GF-D8 (cell line): ENCODE measurements around the gene PCDHGB7.
"Not testable (repeated sequence)": the region's sequence is repeated elsewhere in the genome, so short reads cannot be mapped to it uniquely, and the experiment has no call there.

Source experiments
- DNase-seq: peaks from one replicate; lab custom pipeline; 2025; lab: John Stamatoyannopoulos, UW

PCDHGB7 gene

GRCh38 chr5:141417494-141418172 is at the start of gene PCDHGB7:
Gene PCDHGB7, plus strand, starts transcription at chr5:141417677. Its CDS starts 183 bp downstream, at chr5:141417860.
- DNase-seq = not testable (repeated sequence)

GRCh38 chr5:141369994-141370848 is 47.3 kb upstream of the PCDHGB7 start, which contains the start of gene PCDHGB3:
Gene PCDHGB3, plus strand, starts transcription at chr5:141370242. Its CDS starts 153 bp downstream, at chr5:141370395.
- DNase-seq = no peak

- DNase-seq = no peak
Observed at GRCh38 chr5:141371572-141372475, 45.7 kb upstream of the PCDHGB7 start.

GRCh38 chr5:141373673-141374317 is 43.7 kb upstream of the PCDHGB7 start, which contains the start of gene PCDHGA6:
Gene PCDHGA6, plus strand, starts transcription at chr5:141373891. Its CDS starts 193 bp downstream, at chr5:141374084.
- DNase-seq = no peak

- DNase-seq = no peak
Observed at GRCh38 chr5:141374627-141375026, 42.9 kb upstream of the PCDHGB7 start.

GRCh38 chr5:141375444-141376155 is 41.9 kb upstream of the PCDHGB7 start:
- not testable (repeated sequence) for DNase-seq

- no peak for DNase-seq
Observed at GRCh38 chr5:141382469-141383294, 34.8 kb upstream of the PCDHGB7 start, which contains the start of gene PCDHGA7. Gene PCDHGA7, plus strand, starts transcription at chr5:141382742. Its CDS starts 158 bp downstream, at chr5:141382900.

GRCh38 chr5:141383345-141383744 is 34.1 kb upstream of the PCDHGB7 start:
- DNase-seq = no peak

- no peak for DNase-seq
Observed at GRCh38 chr5:141384471-141385267, 32.8 kb upstream of the PCDHGB7 start.

- DNase-seq = not testable (repeated sequence)
Observed at GRCh38 chr5:141387557-141388311, 29.7 kb upstream of the PCDHGB7 start, which contains the start of gene PCDHGB4. Gene PCDHGB4, plus strand, starts transcription at chr5:141387698. Its CDS starts 187 bp downstream, at chr5:141387885.

GRCh38 chr5:141388661-141389060 is 28.8 kb upstream of the PCDHGB7 start:
- DNase-seq = no peak

GRCh38 chr5:141389153-141390042 is 28.1 kb upstream of the PCDHGB7 start:
- DNase-seq = no peak

GRCh38 chr5:141392429-141393198 is 24.9 kb upstream of the PCDHGB7 start, which contains the start of gene PCDHGA8:
Gene PCDHGA8, plus strand, starts transcription at chr5:141392633. Its CDS starts 181 bp downstream, at chr5:141392814.
- DNase-seq = no peak

GRCh38 chr5:141393267-141393666 is 24.2 kb upstream of the PCDHGB7 start:
- DNase-seq = no peak

GRCh38 chr5:141394401-141395187 is 22.9 kb upstream of the PCDHGB7 start:
- DNase-seq = not testable (repeated sequence)
